MM.1S (cell line): ENCODE measurements around the gene NCR2.

Experiments used
- EZH2 ChIP-seq: fragments of 300-600 bp; sonication (generic); optimal IDR thresholded peaks from 2 replicates; pipeline ENCODE3; 2017; ENCODE audit warnings: low read depth, mild to moderate bottlenecking, antibody characterized with exemption, low read length, mixed read lengths
- TF ChIP-seq, protein P1 (sequence below): fragments of 300-600 bp; sonication (generic); IDR thresholded peaks from 2 replicates; pipeline ENCODE4 v1.5.1; 2016; ENCODE audit warnings: antibody characterized with exemption, low read length, mixed read lengths

DNA sequence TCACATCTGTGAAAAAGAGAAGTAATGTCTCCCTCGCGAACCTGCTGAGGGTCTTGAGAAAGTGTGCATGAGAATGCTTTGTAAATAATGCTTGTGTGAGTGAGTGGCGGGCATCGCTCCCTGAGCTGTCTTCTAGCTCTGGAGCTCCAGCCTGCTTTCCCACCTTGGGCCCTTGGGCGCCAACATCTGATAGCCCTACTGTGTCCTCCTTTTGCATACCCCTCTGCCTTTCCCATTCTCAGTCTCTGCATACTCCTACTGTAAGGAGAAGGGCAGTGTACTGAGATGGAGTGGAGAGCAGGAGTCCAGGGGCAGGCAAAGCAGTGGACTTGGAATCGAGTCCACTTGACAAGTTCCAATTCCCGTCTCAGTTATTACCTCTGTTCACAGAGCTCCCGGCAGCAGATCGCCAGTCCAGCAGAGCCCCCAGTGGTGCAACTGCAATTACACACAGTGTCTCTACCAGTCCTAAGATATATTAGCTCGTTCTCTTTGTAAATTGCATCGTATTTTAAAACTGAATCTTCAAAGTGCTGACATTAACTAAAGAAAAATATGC, 847 bp upstream of the NCR2 start:
- TF ChIP-seq, protein P1, sequence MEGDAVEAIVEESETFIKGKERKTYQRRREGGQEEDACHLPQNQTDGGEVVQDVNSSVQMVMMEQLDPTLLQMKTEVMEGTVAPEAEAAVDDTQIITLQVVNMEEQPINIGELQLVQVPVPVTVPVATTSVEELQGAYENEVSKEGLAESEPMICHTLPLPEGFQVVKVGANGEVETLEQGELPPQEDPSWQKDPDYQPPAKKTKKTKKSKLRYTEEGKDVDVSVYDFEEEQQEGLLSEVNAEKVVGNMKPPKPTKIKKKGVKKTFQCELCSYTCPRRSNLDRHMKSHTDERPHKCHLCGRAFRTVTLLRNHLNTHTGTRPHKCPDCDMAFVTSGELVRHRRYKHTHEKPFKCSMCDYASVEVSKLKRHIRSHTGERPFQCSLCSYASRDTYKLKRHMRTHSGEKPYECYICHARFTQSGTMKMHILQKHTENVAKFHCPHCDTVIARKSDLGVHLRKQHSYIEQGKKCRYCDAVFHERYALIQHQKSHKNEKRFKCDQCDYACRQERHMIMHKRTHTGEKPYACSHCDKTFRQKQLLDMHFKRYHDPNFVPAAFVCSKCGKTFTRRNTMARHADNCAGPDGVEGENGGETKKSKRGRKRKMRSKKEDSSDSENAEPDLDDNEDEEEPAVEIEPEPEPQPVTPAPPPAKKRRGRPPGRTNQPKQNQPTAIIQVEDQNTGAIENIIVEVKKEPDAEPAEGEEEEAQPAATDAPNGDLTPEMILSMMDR: 0 out of 2 replicates have a peak, but pooled peaks have one; percentile 7
- no peak for TF ChIP-seq EZH2
